H9 (cell line): Measurements from ENCODE around the gene ZNRF3. TPM values are rescaled to one million over a fixed set of nuclear protein-coding genes. Genes with fewer than 3 reads are reported as not detected.

Source experiments
- DNase-seq: peaks from one replicate; pipeline ENCODE4 v3.0.0-alpha.2; 2017
- H2AFZ ChIP-seq: one replicate; pipeline ENCODE4 v1.6.1; 2013; ENCODE audit warnings: mild to moderate bottlenecking, low read length, control low read depth, moderate library complexity
- H2AK5ac ChIP-seq: 2 replicates; pipeline ENCODE4 v1.6.1; 2013; ENCODE audit warnings: low read length, control low read depth, mixed read lengths; ENCODE audit not compliant: insufficient read length
- H2BK120ac ChIP-seq: one replicate; pipeline ENCODE4 v1.6.1; 2013; ENCODE audit warnings: low read depth, mild to moderate bottlenecking, low read length, control low read depth, inconsistent platforms; ENCODE audit not compliant: poor library complexity, severe bottlenecking
- H2BK12ac ChIP-seq: 2 replicates; pipeline ENCODE4 v1.6.1; 2013; ENCODE audit warnings: low read length, control low read depth, mixed read lengths, low read depth; ENCODE audit not compliant: insufficient read length
- H2BK15ac ChIP-seq: 2 replicates; pipeline ENCODE4 v1.6.1; 2013; ENCODE audit warnings: low read depth, low read length, control low read depth
- H2BK20ac ChIP-seq: one replicate; pipeline ENCODE4 v1.6.1; 2013; ENCODE audit warnings: low read depth, mild to moderate bottlenecking, low read length, control low read depth, inconsistent platforms; ENCODE audit not compliant: poor library complexity, severe bottlenecking
- H2BK5ac ChIP-seq: 2 replicates; pipeline ENCODE4 v1.6.1; 2013; ENCODE audit warnings: low read length, control low read depth, mixed read lengths; ENCODE audit not compliant: insufficient read length
- H3K14ac ChIP-seq: 2 replicates; pipeline ENCODE4 v1.6.1; 2013; ENCODE audit warnings: low read length, control low read depth; ENCODE audit not compliant: insufficient read depth
- H3K18ac ChIP-seq: 2 replicates; pipeline ENCODE4 v1.6.1; 2013; ENCODE audit warnings: low read depth, mild to moderate bottlenecking, mixed read lengths, low read length, control low read depth; ENCODE audit not compliant: insufficient read length
- H3K23ac ChIP-seq: 2 replicates; pipeline ENCODE4 v1.6.1; 2013; ENCODE audit warnings: low read length, control low read depth, mixed read lengths, low read depth; ENCODE audit not compliant: insufficient read length
- H3K23me2 ChIP-seq: 2 replicates; pipeline ENCODE4 v1.6.1; 2013; ENCODE audit warnings: low read depth, mild to moderate bottlenecking, mixed read lengths, low read length, control low read depth; ENCODE audit not compliant: insufficient read length, poor library complexity, severe bottlenecking
- H3K27ac ChIP-seq: 2 replicates; pipeline ENCODE4 v1.5.1; 2013; ENCODE audit warnings: low read length, control low read depth, mixed read lengths, low read depth; ENCODE audit not compliant: insufficient read length
- H3K27me3 ChIP-seq: 2 replicates; pipeline ENCODE4 v1.6.1; 2013; ENCODE audit warnings: low read length, control low read depth, inconsistent platforms; ENCODE audit not compliant: insufficient read depth
- H3K4ac ChIP-seq: 2 replicates; pipeline ENCODE4 v1.6.1; 2013; ENCODE audit warnings: low read depth, mild to moderate bottlenecking, control low read depth, inconsistent platforms, low read length, moderate library complexity
- H3K4me1 ChIP-seq: 2 replicates; pipeline ENCODE4 v1.6.1; 2013; ENCODE audit warnings: low read length, control low read depth, inconsistent platforms; ENCODE audit not compliant: insufficient read depth
- H3K4me2 ChIP-seq: 2 replicates; pipeline ENCODE4 v1.6.1; 2013; ENCODE audit warnings: low read length, control low read depth, mixed read lengths; ENCODE audit not compliant: insufficient read length, insufficient read depth
- H3K56ac ChIP-seq: 2 replicates; pipeline ENCODE4 v1.6.1; 2013; ENCODE audit warnings: low read depth, mild to moderate bottlenecking, mixed read lengths, low read length, control low read depth; ENCODE audit not compliant: insufficient read length
- H3K79me1 ChIP-seq: 2 replicates; pipeline ENCODE4 v1.6.1; 2013; ENCODE audit warnings: low read depth, mild to moderate bottlenecking, moderate library complexity, low read length, control low read depth, inconsistent platforms; ENCODE audit not compliant: insufficient read depth, poor library complexity, severe bottlenecking
- H3K79me2 ChIP-seq: 2 replicates; pipeline ENCODE4 v1.6.1; 2013; ENCODE audit warnings: low read length, control low read depth, inconsistent platforms; ENCODE audit not compliant: insufficient read depth
- H3K9ac ChIP-seq: 2 replicates; pipeline ENCODE4 v1.6.1; 2013; ENCODE audit warnings: low read length, control low read depth, mixed read lengths; ENCODE audit not compliant: insufficient read length; ENCODE audit errors: extremely low read depth
- H3K9me3 ChIP-seq: one replicate; pipeline ENCODE4 v1.6.1; 2013; ENCODE audit warnings: low read depth, low read length, inconsistent platforms; ENCODE audit not compliant: control insufficient read depth
- H3T11ph ChIP-seq: one replicate; pipeline ENCODE4 v1.6.1; 2013; ENCODE audit warnings: mild to moderate bottlenecking, low read length, control low read depth, inconsistent platforms
- H4K20me1 ChIP-seq: one replicate; pipeline ENCODE4 v1.6.1; 2013; ENCODE audit not compliant: control insufficient read depth, insufficient read length, insufficient read depth
- H4K5ac ChIP-seq: 2 replicates; pipeline ENCODE4 v1.6.1; 2013; ENCODE audit warnings: low read depth, mild to moderate bottlenecking, mixed read lengths, low read length, control low read depth; ENCODE audit not compliant: insufficient read length
- H4K8ac ChIP-seq: replicated peaks from 2 replicates; pipeline ENCODE4 v1.6.1; 2013; ENCODE audit warnings: low read length, control low read depth, mixed read lengths, low read depth; ENCODE audit not compliant: insufficient read length
- H4K91ac ChIP-seq: 2 replicates; pipeline ENCODE4 v1.6.1; 2013; ENCODE audit warnings: low read depth, mild to moderate bottlenecking, moderate library complexity, mixed read lengths, low read length, control low read depth; ENCODE audit not compliant: insufficient read length
- H3K27ac Mint-ChIP-seq, 3 experiments: 2 replicates in 2 of 3; 3 replicates in 1 of 3; pipeline ENCODE4 v1.8.0; 2020 to 2021; ENCODE audit warnings: mixed read lengths in 3 of 3, mild to moderate bottlenecking in 1 of 3, moderate library complexity in 1 of 3
- H3K27me3 Mint-ChIP-seq: 2 replicates; pipeline ENCODE4 v1.8.0; 2021; ENCODE audit warnings: low read depth, mild to moderate bottlenecking, moderate library complexity, mixed read lengths
- H3K36me3 Mint-ChIP-seq, 3 experiments: 2 replicates in 2 of 3; 3 replicates in 1 of 3; pipeline ENCODE4 v1.8.0; 2020 to 2021; ENCODE audit warnings: low read depth in 3 of 3, mixed read lengths in 3 of 3; ENCODE audit not compliant: insufficient read depth in 1 of 3
- H3K4me1 Mint-ChIP-seq, 2 experiments: 2 replicates each; pipeline ENCODE4 v1.8.0; 2020; ENCODE audit warnings: mixed read lengths in 2 of 2
- H3K4me3 Mint-ChIP-seq, 2 experiments: 2 replicates in 1 of 2; 3 replicates in 1 of 2; pipeline ENCODE4 v1.8.0; 2020 to 2021; ENCODE audit warnings: mild to moderate bottlenecking in 2 of 2, mixed read lengths in 2 of 2, moderate library complexity in 1 of 2
- H3K9me3 Mint-ChIP-seq, 2 experiments: 2 replicates in 1 of 2; 3 replicates in 1 of 2; pipeline ENCODE4 v1.8.0; 2020; ENCODE audit warnings: mild to moderate bottlenecking in 2 of 2, mixed read lengths in 2 of 2, moderate library complexity in 1 of 2
- CTCF ChIP-seq: fragments of 200-600 bp; sonication (generic); conservative IDR thresholded peaks from 3 replicates; pipeline ENCODE4 v1.8.0; 2021; ENCODE audit warnings: antibody characterized with exemption, mild to moderate bottlenecking
- WGBS: extraction: QIAGEN DNeasy Blood & Tissue Kit; methylation state at CpG from one replicate; pipeline ENCODE4 v1.1.7; 2013; ENCODE audit warnings: missing lambda C conversion rate, low lambda C conversion rate, mixed read lengths; ENCODE audit not compliant: insufficient read length; ENCODE audit errors: extremely low coverage; 5-methylcytosine and 5-hydroxymethylcytosine counted together
- total RNA-seq: library from RNA; stranded (reverse); gene quantifications from 2 replicates; pipeline ENCODE4 v1.2.1, GENCODE V29; 2021

The ZNRF3 gene
- total RNA-seq, 1 experiment from 2014 or later, result 20.6 TPM

- H2BK5ac ChIP-seq, result no peak overlapping the region
- H4K91ac ChIP-seq, result no peak overlapping the region
- Mint-ChIP-seq H3K27me3 (no peaks in the 10 kb centered on the region), H3K4me1 (peaks cover 64 to 71% of the 10 kb centered on the region in 2 experiments), H3K36me3 (peaks cover 31 to 58% (median 58%) of the 10 kb centered on the region in 3 experiments), H3K27ac (peak overlapping the region; percentile 98 to 99 (median 98)), H3K9me3 (peaks cover 5 to 9% of the 10 kb centered on the region in 2 experiments; a peak in 3 of 5 replicates), H3K4me3 (peak overlapping the region; percentile 34 to 53; a peak in 4 of 5 replicates)
- no peak overlapping the region for H2BK120ac ChIP-seq
- H3K27me3 ChIP-seq, result no peaks in the 10 kb centered on the region
- TF ChIP-seq CTCF, result no peak
- peaks cover 2% of the 10 kb centered on the region; the same call in 1 of the 2 replicates for H3K79me2 ChIP-seq
- peak overlapping the region; percentile 62 for H3K27ac ChIP-seq
- no CpG with 5 or more reads among the region's 7 CpGs for WGBS
- no peak for DNase-seq
- no peak overlapping the region for H3T11ph ChIP-seq
- H3K9ac ChIP-seq, result no peak overlapping the region
- no peak overlapping the region for H4K5ac ChIP-seq
- H3K14ac ChIP-seq, result no peak overlapping the region; the same call in 1 of the 2 replicates
- H3K18ac ChIP-seq, result no peak overlapping the region
- H4K20me1 ChIP-seq, result no peaks in the 10 kb centered on the region
- peaks cover 21% of the 10 kb centered on the region for H3K4me1 ChIP-seq
- no peak overlapping the region for H2AFZ ChIP-seq
- H3K4ac ChIP-seq, result no peak overlapping the region
- H3K56ac ChIP-seq, result no peak overlapping the region
- peak overlapping the region; percentile 55 for H3K4me2 ChIP-seq
- H3K79me1 ChIP-seq, result peaks cover 6% of the 10 kb centered on the region
- H2BK20ac ChIP-seq, result no peak overlapping the region
- no peak overlapping the region for H2BK15ac ChIP-seq
- H3K9me3 ChIP-seq, result no peaks in the 10 kb centered on the region
- H4K8ac ChIP-seq, result no peak overlapping the region
- H2BK12ac ChIP-seq, result no peak overlapping the region
- no peaks in the 10 kb centered on the region for H3K23me2 ChIP-seq
- H2AK5ac ChIP-seq, result no peak overlapping the region
- H3K23ac ChIP-seq, result no peak overlapping the region
Measured at GRCh38 chr22:28989484-28989883, 106.1 kb downstream of the ZNRF3 start.
